PC-3 (cell line): ENCODE data around the gene ZNF3. TPM values are rescaled to one million over a fixed set of nuclear protein-coding genes. Genes with fewer than 3 reads are reported as not detected.

Experiments used
- ATAC-seq: fragments of 200-7000 bp; cut with Tn5 transposase; 2 replicates; pipeline ENCODE4 v1.9.1; 2020; ENCODE audit warnings: mild to moderate bottlenecking, moderate library complexity
- BruUV-seq: library from RNA; stranded (reverse); fragments of 400-500 nt; replicated peaks from 2 replicates; lab custom pipeline; 2021; lab: Mats Ljungman, UMichigan
- CTCF ChIA-PET: fragments of 300-600 bp; sonication (Branson Sonifier 250); formaldehyde crosslinking; loops from one replicate; lab custom pipeline; 2022; ENCODE audit warnings: antibody characterized with exemption; lab: Charles Lee
- POLR2A ChIA-PET: fragments of 300-600 bp; sonication (Branson Sonifier 250); formaldehyde crosslinking; loops from one replicate; lab custom pipeline; 2022; ENCODE audit warnings: antibody characterized with exemption; ENCODE audit not compliant: unreplicated experiment; lab: Charles Lee
- DNase-seq: peaks from one replicate; pipeline ENCODE4 v3.0.0-alpha.2; 2015
- H2AFZ ChIP-seq: fragments of 300-600 bp; sonication (generic); 2 replicates; pipeline ENCODE4 v1.6.0; 2016; ENCODE audit warnings: antibody characterized with exemption, low read length
- H3F3A ChIP-seq: fragments of 300-600 bp; sonication (generic); one replicate; pipeline ENCODE4 v1.6.0; 2017; ENCODE audit warnings: antibody characterized with exemption, low read length, control low read depth, mild to moderate bottlenecking; ENCODE audit not compliant: unreplicated experiment
- H3K27ac ChIP-seq: fragments of 300-600 bp; sonication (generic); 2 replicates; pipeline ENCODE4 v1.5.1; 2016; ENCODE audit warnings: mild to moderate bottlenecking, low read length
- H3K27me3 ChIP-seq: fragments of 300-600 bp; sonication (generic); 2 replicates; pipeline ENCODE4 v1.6.1; 2016; ENCODE audit warnings: low read length, mixed read lengths
- H3K36me3 ChIP-seq: fragments of 300-600 bp; sonication (generic); 2 replicates; pipeline ENCODE4 v1.6.1; 2016; ENCODE audit warnings: low read depth, mixed run types, low read length, mixed read lengths
- H3K4me1 ChIP-seq: fragments of 300-600 bp; sonication (generic); 2 replicates; pipeline ENCODE4 v1.5.1; 2016; ENCODE audit warnings: low read length; ENCODE audit not compliant: insufficient read depth
- H3K4me2 ChIP-seq: fragments of 300-600 bp; sonication (generic); 2 replicates; pipeline ENCODE4 v1.6.0; 2016; ENCODE audit warnings: low read length
- H3K4me3 ChIP-seq: fragments of 300-600 bp; sonication (generic); 2 replicates; pipeline ENCODE4 v1.5.1; 2016; ENCODE audit warnings: mild to moderate bottlenecking, low read length, mixed read lengths
- H3K79me2 ChIP-seq: fragments of 300-600 bp; sonication (generic); 2 replicates; pipeline ENCODE4 v1.6.1; 2017; ENCODE audit warnings: low read length, mixed read lengths
- H3K9ac ChIP-seq: fragments of 300-600 bp; sonication (generic); 2 replicates; pipeline ENCODE4 v1.6.0; 2016; ENCODE audit warnings: mild to moderate bottlenecking, low read length
- H3K9me2 ChIP-seq: fragments of 300-600 bp; sonication (generic); replicated peaks from 2 replicates; pipeline ENCODE4 v1.6.1; 2016; ENCODE audit warnings: mixed run types, low read length, mixed read lengths
- H3K9me3 ChIP-seq: fragments of 300-600 bp; sonication (generic); 2 replicates; pipeline ENCODE4 v1.6.1; 2016; ENCODE audit warnings: low read length, mixed read lengths
- H4K20me1 ChIP-seq: fragments of 300-600 bp; sonication (generic); 2 replicates; pipeline ENCODE4 v1.6.1; 2016; ENCODE audit warnings: low read length, mixed read lengths
- EZH2 ChIP-seq: fragments of 300-600 bp; sonication (generic); IDR thresholded peaks from one replicate; pipeline ENCODE4 v1.6.1; 2017; ENCODE audit warnings: antibody characterized with exemption, mild to moderate bottlenecking, low read length; ENCODE audit not compliant: unreplicated experiment
- EZH2phosphoT487 ChIP-seq: fragments of 300-600 bp; sonication (generic); IDR thresholded peaks from 2 replicates; pipeline ENCODE4 v1.6.1; 2018; ENCODE audit warnings: mild to moderate bottlenecking, antibody characterized with exemption, low read length, borderline replicate concordance
- intact Hi-C: fragments of 100-400 bp; cut with micrococcal nuclease; formaldehyde crosslinking; loops from 2 replicates; pipeline ENCODE4 v1.9.0; 2023
- total RNA-seq: library from RNA; depleted of rRNA; stranded (reverse); fragments of >200 nt; gene quantifications from 2 replicates; pipeline ENCODE4 v1.2.3, GENCODE V29; 2014
- TF ChIP-seq, protein P1 (sequence below): fragments of 300-600 bp; sonication (generic); conservative IDR thresholded peaks from 2 replicates; pipeline ENCODE4 v1.5.1; 2017; ENCODE audit warnings: antibody characterized with exemption, low read depth, mild to moderate bottlenecking, low read length

The ZNF3 gene
- total RNA-seq, 1 experiment from 2014 or later, result 16.5 TPM

DNA sequence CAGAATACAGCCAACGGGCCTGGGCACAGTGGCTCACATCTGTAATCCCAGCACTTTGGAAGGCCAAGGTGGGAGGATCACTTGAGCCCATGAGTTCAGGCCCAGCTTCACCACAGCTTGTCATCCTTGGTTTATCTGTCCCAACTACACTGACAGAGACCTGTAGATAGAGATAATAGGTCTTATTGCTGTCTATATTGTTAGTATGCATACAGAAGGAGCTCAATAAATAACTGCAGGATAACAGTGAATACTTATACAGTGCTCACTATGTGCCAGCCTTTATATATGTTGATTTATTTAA, 39.2 kb upstream of the ZNF3 start:
- H3F3A ChIP-seq, result no peaks in the 10 kb centered on the region
- no peak overlapping the region; the same call in 1 of the 2 replicates for H3K9ac ChIP-seq
- peaks cover 13% of the 10 kb centered on the region; the same call in 1 of the 2 replicates for H3K4me1 ChIP-seq
- no peaks in the 10 kb centered on the region for H3K9me2 ChIP-seq
- H3K79me2 ChIP-seq, result peaks cover 16% of the 10 kb centered on the region
- BruUV-seq, result no TSS peak
- no peaks in the 10 kb centered on the region for H3K27me3 ChIP-seq
- TF ChIP-seq EZH2phosphoT487 (no peak), EZH2 (no peak)
- TF ChIP-seq, protein P1, sequence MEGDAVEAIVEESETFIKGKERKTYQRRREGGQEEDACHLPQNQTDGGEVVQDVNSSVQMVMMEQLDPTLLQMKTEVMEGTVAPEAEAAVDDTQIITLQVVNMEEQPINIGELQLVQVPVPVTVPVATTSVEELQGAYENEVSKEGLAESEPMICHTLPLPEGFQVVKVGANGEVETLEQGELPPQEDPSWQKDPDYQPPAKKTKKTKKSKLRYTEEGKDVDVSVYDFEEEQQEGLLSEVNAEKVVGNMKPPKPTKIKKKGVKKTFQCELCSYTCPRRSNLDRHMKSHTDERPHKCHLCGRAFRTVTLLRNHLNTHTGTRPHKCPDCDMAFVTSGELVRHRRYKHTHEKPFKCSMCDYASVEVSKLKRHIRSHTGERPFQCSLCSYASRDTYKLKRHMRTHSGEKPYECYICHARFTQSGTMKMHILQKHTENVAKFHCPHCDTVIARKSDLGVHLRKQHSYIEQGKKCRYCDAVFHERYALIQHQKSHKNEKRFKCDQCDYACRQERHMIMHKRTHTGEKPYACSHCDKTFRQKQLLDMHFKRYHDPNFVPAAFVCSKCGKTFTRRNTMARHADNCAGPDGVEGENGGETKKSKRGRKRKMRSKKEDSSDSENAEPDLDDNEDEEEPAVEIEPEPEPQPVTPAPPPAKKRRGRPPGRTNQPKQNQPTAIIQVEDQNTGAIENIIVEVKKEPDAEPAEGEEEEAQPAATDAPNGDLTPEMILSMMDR, result no peak
- H3K9me3 ChIP-seq, result no peaks in the 10 kb centered on the region
- H3K4me2 ChIP-seq, result peak overlapping the region; percentile 97
- H3K36me3 ChIP-seq, result no peaks in the 10 kb centered on the region
- ChIA-PET CTCF (no interaction called here), POLR2A (no interaction called here)
- H2AFZ ChIP-seq, result no peak overlapping the region
- ATAC-seq (no peak), DNase-seq (no peak)
- no peak overlapping the region for H3K27ac ChIP-seq
- intact Hi-C loops, result no loop called here
- H4K20me1 ChIP-seq, result no peaks in the 10 kb centered on the region
- H3K4me3 ChIP-seq, result peak overlapping the region; percentile 98

DNA sequence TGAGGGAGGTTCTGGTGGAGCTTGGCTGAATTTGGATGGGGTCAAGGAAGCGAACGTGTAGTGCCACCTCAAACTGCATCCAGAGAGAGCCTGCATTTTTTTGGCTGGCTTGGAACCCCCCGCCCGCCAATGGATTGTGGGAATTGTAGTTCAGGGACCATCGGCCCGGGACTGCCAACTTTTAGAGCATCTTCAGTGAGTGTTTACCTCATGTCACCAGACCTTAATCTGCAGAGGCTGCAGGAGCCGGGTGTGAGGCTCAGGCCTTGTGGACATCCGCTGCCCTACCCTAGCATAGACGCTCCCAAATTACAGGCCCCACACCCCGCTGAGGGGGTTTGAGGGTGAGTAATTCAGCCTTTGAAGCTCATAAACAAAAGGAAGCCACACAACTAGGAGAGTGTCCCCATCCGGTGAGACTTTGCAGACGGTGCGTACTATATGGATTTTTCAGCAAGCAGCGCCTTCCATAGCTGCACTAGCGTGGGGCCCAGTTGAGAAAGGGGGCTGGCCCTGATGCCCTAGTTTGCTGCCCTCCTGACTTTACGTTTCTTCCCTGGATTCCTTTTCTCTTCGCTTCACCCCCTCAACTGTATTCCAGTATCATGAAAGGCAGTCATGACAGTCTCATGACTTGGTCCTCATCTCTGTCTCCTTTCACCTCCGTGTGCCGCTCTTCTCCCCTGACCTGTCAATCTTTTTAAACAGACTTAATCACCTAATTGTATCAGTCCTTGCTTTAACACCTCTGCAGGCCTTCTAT, 38.6 kb upstream of the ZNF3 start:
- peak; percentile 57 for DNase-seq

More for the DNA sequence above, 38.6 kb upstream of the ZNF3 start:
- peak overlapping the region; percentile 97 for H3K4me2 ChIP-seq
- no peaks in the 10 kb centered on the region for H4K20me1 ChIP-seq
- peak overlapping the region; percentile 49 for H3K27ac ChIP-seq
- H3F3A ChIP-seq, result no peaks in the 10 kb centered on the region
- peak overlapping the region; percentile 87 for H3K9ac ChIP-seq
- ChIA-PET CTCF (no interaction called here), POLR2A (no interaction called here)
- no peaks in the 10 kb centered on the region for H3K9me3 ChIP-seq
- peak overlapping the region; percentile 98 for H3K4me3 ChIP-seq
- H2AFZ ChIP-seq, result peak overlapping the region; percentile 96
- intact Hi-C loops, result loop anchor here (2.0 kb wide), 1 partner anchor 19 kb away; the partner anchor contains the start of genes AP4M1 and MCM7
- BruUV-seq, result TSS peak; percentile 82
- H3K36me3 ChIP-seq, result no peaks in the 10 kb centered on the region
- ATAC-seq, result peak; percentile 67
- H3K79me2 ChIP-seq, result peaks cover 16% of the 10 kb centered on the region
- H3K4me1 ChIP-seq, result peaks cover 13% of the 10 kb centered on the region; the same call in 1 of the 2 replicates
- no peaks in the 10 kb centered on the region for H3K27me3 ChIP-seq
- H3K9me2 ChIP-seq, result no peaks in the 10 kb centered on the region
- no peak for TF ChIP-seq EZH2
- TF ChIP-seq, protein P1, result no peak
- TF ChIP-seq EZH2phosphoT487, result no peak
